Stimulated activated memory B cell treated with anti-CD40 and anti-IgM and Interleukin-4, amounts not matched to agents 10 μg/mL and 1 μg/mL and 100 μg/mL, for 72 hours (primary cell): ENCODE results near the gene ZXDC.

Experiments used
- ATAC-seq: fragments of 150-1000 bp; cut with Tn5 transposase; 2 replicates; pipeline ENCODE4 v1.10.0; 2021
- H3K27ac Mint-ChIP-seq: one replicate; pipeline ENCODE4 v1.8.0; 2022; ENCODE audit warnings: mild to moderate bottlenecking, mixed read lengths
- H3K27me3 Mint-ChIP-seq: one replicate; pipeline ENCODE4 v1.8.0; 2022; ENCODE audit warnings: mixed read lengths
- H3K36me3 Mint-ChIP-seq: one replicate; pipeline ENCODE4 v1.8.0; 2022; ENCODE audit warnings: mixed read lengths
- H3K4me1 Mint-ChIP-seq: one replicate; pipeline ENCODE4 v1.8.0; 2022; ENCODE audit warnings: mixed read lengths
- H3K4me3 Mint-ChIP-seq: one replicate; pipeline ENCODE4 v1.8.0; 2022; ENCODE audit warnings: mild to moderate bottlenecking, moderate library complexity, mixed read lengths
- H3K9me3 Mint-ChIP-seq: one replicate; pipeline ENCODE4 v1.8.0; 2022; ENCODE audit warnings: mixed read lengths

The ZXDC gene

GRCh38 chr3:126390201-126390600 is 85.5 kb downstream of the ZXDC start:
- H3K27me3 Mint-ChIP-seq = peaks cover 66% of the 10 kb centered on the region

GRCh38 chr3:126389794-126390146 is 85.9 kb downstream of the ZXDC start:
- Mint-ChIP-seq H3K27ac (peak overlapping the region; percentile 36), H3K4me3 (peak overlapping the region; percentile 31), H3K27me3 (peaks cover 66% of the 10 kb centered on the region), H3K4me1 (peaks cover 26% of the 10 kb centered on the region), H3K9me3 (no peaks in the 10 kb centered on the region), H3K36me3 (no peaks in the 10 kb centered on the region)
- ATAC-seq = no peak

More at GRCh38 chr3:126390201-126390600, 85.5 kb downstream of the ZXDC start:
- Mint-ChIP-seq H3K36me3 (no peaks in the 10 kb centered on the region), H3K4me1 (peaks cover 26% of the 10 kb centered on the region), H3K4me3 (no peak overlapping the region), H3K9me3 (no peaks in the 10 kb centered on the region), H3K27ac (no peak overlapping the region)
- no peak for ATAC-seq

- no peaks in the 10 kb centered on the region for H3K36me3 Mint-ChIP-seq
- peak overlapping the region; percentile 50 for H3K4me3 Mint-ChIP-seq
- peak; percentile 87 for ATAC-seq
- no peaks in the 10 kb centered on the region for H3K9me3 Mint-ChIP-seq
- peaks cover 67% of the 10 kb centered on the region for H3K27me3 Mint-ChIP-seq
- H3K4me1 Mint-ChIP-seq = peaks cover 26% of the 10 kb centered on the region
- H3K27ac Mint-ChIP-seq = peak overlapping the region; percentile 36
These were observed 86.4 kb downstream of the ZXDC start for GRCh38 chr3:126389112-126389793.
